NT2/D1 (cell line): Measurements from ENCODE around the gene SERPINE1.
"Not testable (repeated sequence)": the region's sequence is repeated elsewhere in the genome, so short reads cannot be mapped to it uniquely, and the experiment has no call there.

Experiments used
- DNase-seq: peaks from one replicate; pipeline ENCODE4 v3.0.0-alpha.2; 2011; ENCODE audit warnings: low read depth, low spot score
- H3K27me3 ChIP-seq: 2 replicates; pipeline ENCODE4 v1.6.0; 2011; ENCODE audit warnings: mild to moderate bottlenecking; ENCODE audit not compliant: insufficient read length, insufficient read depth
- H3K36me3 ChIP-seq: 2 replicates; pipeline ENCODE4 v1.6.1; 2011; ENCODE audit warnings: mild to moderate bottlenecking, low read length, mixed read lengths; ENCODE audit not compliant: insufficient read depth, insufficient read length
- H3K4me1 ChIP-seq: 2 replicates; pipeline ENCODE4 v1.5.1; 2011; ENCODE audit not compliant: insufficient read depth, insufficient read length
- H3K4me3 ChIP-seq: 2 replicates; pipeline ENCODE4 v1.5.1; 2011; ENCODE audit warnings: low read depth; ENCODE audit not compliant: insufficient read length
- H3K9ac ChIP-seq: 2 replicates; pipeline ENCODE4 v1.6.0; 2011; ENCODE audit warnings: low read depth; ENCODE audit not compliant: insufficient read length
- H3K9me3 ChIP-seq: 2 replicates; pipeline ENCODE4 v1.5.1; 2011; ENCODE audit warnings: mild to moderate bottlenecking, low read length; ENCODE audit not compliant: insufficient read depth
- SUZ12 ChIP-seq: IDR thresholded peaks from 2 replicates; pipeline ENCODE4 v1.6.1; 2011; ENCODE audit not compliant: insufficient read length, insufficient read depth; ENCODE audit errors: extremely low read depth
- YY1 ChIP-seq: IDR thresholded peaks from 2 replicates; pipeline ENCODE4 v1.6.1; 2011; ENCODE audit not compliant: insufficient read length, insufficient read depth
- ZNF274 ChIP-seq: IDR thresholded peaks from 2 replicates; pipeline ENCODE4 v1.6.1; 2011; ENCODE audit warnings: mild to moderate bottlenecking, low read depth, low read length

The SERPINE1 gene

DNA sequence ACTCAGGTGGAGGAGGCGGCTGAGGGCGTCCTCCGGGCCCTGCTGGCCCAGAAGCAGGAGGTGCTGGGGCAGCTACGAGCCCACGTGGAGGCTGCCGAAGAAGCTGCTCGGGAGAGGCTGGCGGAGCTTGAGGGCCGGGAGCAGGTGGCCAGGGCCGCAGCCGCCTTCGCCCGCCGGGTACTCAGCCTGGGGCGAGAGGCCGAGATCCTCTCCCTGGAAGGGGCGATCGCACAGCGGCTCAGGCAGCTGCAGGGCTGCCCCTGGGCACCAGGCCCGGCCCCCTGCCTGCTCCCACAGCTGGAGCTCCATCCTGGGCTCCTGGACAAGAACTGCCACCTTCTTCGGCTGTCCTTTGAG lies 38.9 kb upstream of the SERPINE1 start:
- Histone ChIP-seq H3K4me3 (no peak overlapping the region), H3K36me3 (peaks cover 40% of the 10 kb centered on the region), H3K9me3 (peaks cover 6% of the 10 kb centered on the region; the same call in 1 of the 2 replicates), H3K9ac (no peak overlapping the region), H3K27me3 (no peaks in the 10 kb centered on the region), H3K4me1 (peaks cover 2% of the 10 kb centered on the region)
- TF ChIP-seq YY1 (no peak), SUZ12 (no peak), ZNF274 (no peak)
- no peak for DNase-seq

GRCh38 chr7:101088858-101089529 lies 37.9 kb upstream of the SERPINE1 start:
- H3K36me3 ChIP-seq, result peaks cover 40% of the 10 kb centered on the region
- H3K4me3 ChIP-seq, result no peak overlapping the region
- no peaks in the 10 kb centered on the region for H3K27me3 ChIP-seq
- peaks cover 6% of the 10 kb centered on the region; the same call in 1 of the 2 replicates for H3K9me3 ChIP-seq
- DNase-seq, result no peak
- H3K4me1 ChIP-seq, result peaks cover 2% of the 10 kb centered on the region
- TF ChIP-seq SUZ12 (no peak), YY1 (no peak), ZNF274 (no peak)
- no peak overlapping the region for H3K9ac ChIP-seq

DNA sequence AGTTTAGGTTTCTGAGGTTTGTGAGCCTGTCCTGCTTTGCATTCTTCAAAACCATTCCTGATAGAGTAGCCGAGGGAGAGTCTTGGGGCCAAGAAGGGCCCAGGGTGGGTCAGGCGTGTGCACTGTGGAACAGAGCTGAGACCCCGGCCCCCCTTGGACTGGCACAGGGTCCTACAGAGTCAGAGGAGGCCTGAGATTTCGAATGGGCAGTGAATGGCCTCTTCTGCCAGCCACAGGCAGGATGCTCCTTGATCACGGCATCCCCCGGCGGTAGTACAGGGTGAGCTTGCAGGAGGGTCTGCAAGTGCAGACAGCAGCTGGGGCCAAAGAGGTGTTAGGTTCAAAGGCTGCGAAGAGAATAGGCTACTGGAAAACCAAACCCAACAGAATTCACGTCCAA lies 37.0 kb upstream of the SERPINE1 start:
- Histone ChIP-seq H3K27me3 (no peaks in the 10 kb centered on the region), H3K4me3 (no peak overlapping the region), H3K36me3 (peaks cover 40% of the 10 kb centered on the region), H3K9ac (no peak overlapping the region), H3K4me1 (peaks cover under 1% of the 10 kb centered on the region), H3K9me3 (peaks cover 6% of the 10 kb centered on the region; the same call in 1 of the 2 replicates)
- no peak for DNase-seq
- no peak for TF ChIP-seq SUZ12

DNA sequence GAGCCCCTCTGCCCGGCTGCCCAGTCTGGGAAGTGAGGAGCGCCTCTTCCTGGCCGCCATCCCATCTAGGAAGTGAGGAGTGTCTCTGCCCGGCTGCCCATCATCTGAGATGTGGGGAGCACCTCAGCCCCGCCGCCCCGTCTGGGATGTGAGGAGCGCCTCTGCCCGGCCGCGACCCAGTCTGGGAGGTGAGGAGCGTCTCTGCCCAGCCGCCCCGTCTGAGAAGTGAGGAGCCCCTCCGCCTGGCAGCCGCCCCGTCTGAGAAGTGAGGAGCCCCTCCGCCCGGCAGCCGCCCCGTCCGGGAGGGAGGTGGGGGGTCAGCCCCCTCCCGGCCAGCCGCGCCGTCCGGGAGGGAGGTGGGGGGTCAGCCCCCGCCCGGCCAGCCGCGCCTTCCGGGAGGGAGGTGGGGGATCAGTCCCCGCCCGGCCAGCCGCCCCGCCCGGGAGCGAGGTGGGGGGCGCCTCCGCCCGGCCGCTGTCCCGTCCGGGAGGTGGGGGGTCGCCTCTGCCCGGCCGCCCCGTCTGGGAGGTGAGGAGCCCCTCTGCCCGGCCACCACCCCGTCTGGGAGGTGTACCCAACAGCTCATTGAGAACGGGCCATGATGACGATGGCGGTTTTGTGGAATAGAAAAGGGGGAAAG lies 34.5 kb upstream of the SERPINE1 start:
- not testable (repeated sequence) for DNase-seq, H3K4me3 ChIP-seq, H3K27me3 ChIP-seq, H3K4me1 ChIP-seq, H3K9ac ChIP-seq, H3K9me3 ChIP-seq
- peaks cover 31% of the 10 kb centered on the region for H3K36me3 ChIP-seq

- no peak for TF ChIP-seq YY1
- no peak for TF ChIP-seq ZNF274
- TF ChIP-seq SUZ12, result no peak
- no peak for DNase-seq
- Histone ChIP-seq H3K9me3 (peaks cover 6% of the 10 kb centered on the region; the same call in 1 of the 2 replicates), H3K4me1 (no peaks in the 10 kb centered on the region), H3K36me3 (peaks cover 17% of the 10 kb centered on the region), H3K9ac (no peak overlapping the region), H3K27me3 (no peaks in the 10 kb centered on the region), H3K4me3 (no peak overlapping the region)
Measured at GRCh38 chr7:101093906-101094305, 33.0 kb upstream of the SERPINE1 start.

DNA sequence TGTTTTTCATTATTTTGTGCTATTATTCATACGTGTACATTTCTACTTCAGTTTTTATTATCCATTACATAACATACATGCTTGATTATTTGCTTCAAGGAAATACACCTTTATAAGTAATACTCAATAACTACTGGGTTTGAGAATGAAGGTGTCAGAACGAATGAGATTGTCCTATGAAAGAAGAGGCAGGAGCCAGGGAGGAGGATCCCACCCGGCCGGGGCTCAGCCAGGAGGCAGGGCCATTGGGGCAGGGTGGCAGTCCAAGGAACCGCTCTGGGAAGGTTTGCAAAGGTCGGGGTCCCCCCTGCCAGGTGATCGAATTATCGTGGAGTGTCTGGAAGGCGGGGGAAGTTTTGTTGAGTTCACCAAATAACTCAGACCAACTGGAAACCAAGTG lies 32.5 kb upstream of the SERPINE1 start:
- Histone ChIP-seq H3K4me1 (no peaks in the 10 kb centered on the region), H3K4me3 (no peak overlapping the region), H3K27me3 (no peaks in the 10 kb centered on the region), H3K9me3 (peaks cover 6% of the 10 kb centered on the region; the same call in 1 of the 2 replicates), H3K36me3 (peaks cover 12% of the 10 kb centered on the region), H3K9ac (no peak overlapping the region)
- no peak for TF ChIP-seq YY1
- no peak for TF ChIP-seq ZNF274
- no peak for TF ChIP-seq SUZ12
- no peak for DNase-seq

GRCh38 chr7:101094791-101095375 lies 32.0 kb upstream of the SERPINE1 start:
- H3K9ac ChIP-seq, result no peak overlapping the region
- no peak overlapping the region for H3K4me3 ChIP-seq
- no peaks in the 10 kb centered on the region for H3K27me3 ChIP-seq
- H3K36me3 ChIP-seq, result peaks cover 9% of the 10 kb centered on the region
- TF ChIP-seq YY1 (no peak), SUZ12 (no peak), ZNF274 (no peak)
- no peak for DNase-seq
- H3K4me1 ChIP-seq, result no peaks in the 10 kb centered on the region
- peaks cover 6% of the 10 kb centered on the region; the same call in 1 of the 2 replicates for H3K9me3 ChIP-seq
